Trophoblast cell (in vitro differentiated cells and primary cell): ENCODE measurements around the gene FGD3.

Experiments used
- DNase-seq, 2 donors: peaks; one replicate each; pipeline ENCODE4 v3.0.0-alpha.2; 2016
- H2AFZ ChIP-seq: 2 replicates; pipeline ENCODE4 v1.6.1; 2013; ENCODE audit warnings: low read length, moderate library complexity, mild to moderate bottlenecking; ENCODE audit not compliant: insufficient read depth, poor library complexity
- H2AK5ac ChIP-seq: 2 replicates; pipeline ENCODE4 v1.6.1; 2013; ENCODE audit warnings: mild to moderate bottlenecking, low read length
- H2BK120ac ChIP-seq: 2 replicates; pipeline ENCODE4 v1.6.1; 2013; ENCODE audit warnings: low read length, mild to moderate bottlenecking, moderate library complexity; ENCODE audit not compliant: insufficient read depth, poor library complexity
- H2BK12ac ChIP-seq: 2 replicates; pipeline ENCODE4 v1.6.1; 2013; ENCODE audit warnings: mild to moderate bottlenecking, low read length, moderate library complexity
- H2BK5ac ChIP-seq: 2 replicates; pipeline ENCODE4 v1.6.1; 2013; ENCODE audit warnings: low read length, low read depth, moderate library complexity, mild to moderate bottlenecking; ENCODE audit not compliant: poor library complexity
- H3K14ac ChIP-seq: 2 replicates; pipeline ENCODE4 v1.6.1; 2013; ENCODE audit warnings: mild to moderate bottlenecking, low read length
- H3K18ac ChIP-seq: 2 replicates; pipeline ENCODE4 v1.6.1; 2013; ENCODE audit warnings: mild to moderate bottlenecking, low read length
- H3K23ac ChIP-seq: 2 replicates; pipeline ENCODE4 v1.6.1; 2013; ENCODE audit warnings: low read length
- H3K27ac ChIP-seq: 2 replicates; pipeline ENCODE4 v1.5.1; 2013; ENCODE audit warnings: low read depth, mild to moderate bottlenecking, inconsistent platforms, low read length, moderate library complexity
- H3K27me3 ChIP-seq: 2 replicates; pipeline ENCODE4 v1.6.1; 2013; ENCODE audit warnings: inconsistent platforms, mild to moderate bottlenecking, low read length, moderate library complexity; ENCODE audit not compliant: insufficient read depth
- H3K36me3 ChIP-seq, 2 experiments: 1 replicate in 1 of 2; 2 replicates in 1 of 2; pipeline ENCODE4 v1.6.1; 2013; ENCODE audit warnings: low read length in 2 of 2, mild to moderate bottlenecking in 2 of 2, moderate library complexity in 1 of 2; ENCODE audit not compliant: insufficient read depth in 2 of 2, control insufficient read depth in 1 of 2
- H3K4ac ChIP-seq: 2 replicates; pipeline ENCODE4 v1.6.1; 2013; ENCODE audit warnings: low read depth, mild to moderate bottlenecking, low read length, moderate library complexity
- H3K4me1 ChIP-seq, 2 experiments: 1 replicate in 1 of 2; 2 replicates in 1 of 2; pipeline ENCODE4 v1.6.1; 2013; ENCODE audit warnings: low read length in 2 of 2, mild to moderate bottlenecking in 2 of 2, moderate library complexity in 1 of 2; ENCODE audit not compliant: insufficient read depth in 2 of 2, control insufficient read depth in 1 of 2
- H3K4me2 ChIP-seq: 2 replicates; pipeline ENCODE4 v1.6.1; 2013; ENCODE audit warnings: inconsistent platforms, mild to moderate bottlenecking, low read length, moderate library complexity
- H3K4me3 ChIP-seq: 2 replicates; pipeline ENCODE4 v1.5.1; 2013; ENCODE audit warnings: mild to moderate bottlenecking, low read depth, low read length, inconsistent platforms
- H3K79me1 ChIP-seq: one replicate; pipeline ENCODE4 v1.6.1; 2013; ENCODE audit warnings: low read length
- H3K79me2 ChIP-seq: 2 replicates; pipeline ENCODE4 v1.6.1; 2013; ENCODE audit warnings: low read length, mild to moderate bottlenecking; ENCODE audit not compliant: control insufficient read depth, insufficient read depth, poor library complexity
- H3K9ac ChIP-seq: 2 replicates; pipeline ENCODE4 v1.6.1; 2013; ENCODE audit warnings: mild to moderate bottlenecking, low read length
- H3K9me3 ChIP-seq: 2 replicates; pipeline ENCODE4 v1.6.1; 2013; ENCODE audit warnings: low read depth, mild to moderate bottlenecking, control low read depth, inconsistent platforms, low read length; ENCODE audit not compliant: insufficient read depth
- H4K12ac ChIP-seq: 2 replicates; pipeline ENCODE4 v1.6.1; 2013; ENCODE audit warnings: low read depth, mild to moderate bottlenecking, low read length, moderate library complexity
- H4K8ac ChIP-seq: 2 replicates; pipeline ENCODE4 v1.6.1; 2013; ENCODE audit warnings: low read depth, mild to moderate bottlenecking, low read length, moderate library complexity
- H4K91ac ChIP-seq: one replicate; pipeline ENCODE4 v1.6.1; 2013; ENCODE audit warnings: low read depth, mild to moderate bottlenecking, low read length, moderate library complexity
- WGBS: extraction: QIAGEN DNeasy Blood & Tissue Kit; methylation state at CpG from one replicate; pipeline ENCODE4 v1.1.7; 2013; ENCODE audit warnings: missing lambda C conversion rate; ENCODE audit not compliant: insufficient read length, insufficient coverage; ENCODE audit errors: extremely low coverage; 5-methylcytosine and 5-hydroxymethylcytosine counted together

The FGD3 gene

GRCh38 chr9:93049491-93049890, 102.2 kb downstream of the FGD3 start:
- Histone ChIP-seq H3K4me2 (no peak overlapping the region), H3K79me2 (no peaks in the 10 kb centered on the region), H4K91ac (no peak overlapping the region), H2AK5ac (no peak overlapping the region), H3K18ac (no peak overlapping the region), H2BK120ac (no peak overlapping the region), H3K14ac (no peak overlapping the region), H2AFZ (no peak overlapping the region), H3K4me1 (no peaks in the 10 kb centered on the region), H3K4ac (no peak overlapping the region), H3K36me3 (no peaks in the 10 kb centered on the region), H2BK5ac (no peak overlapping the region), H2BK12ac (no peak overlapping the region), H3K27ac (no peak overlapping the region), H3K9me3 (no peaks in the 10 kb centered on the region), H3K4me3 (no peak overlapping the region), H3K9ac (no peak overlapping the region), H3K27me3 (no peaks in the 10 kb centered on the region), H4K8ac (no peak overlapping the region), H4K12ac (no peak overlapping the region), H3K79me1 (no peaks in the 10 kb centered on the region), H3K23ac (no peak overlapping the region)
- no CpG with 5 or more reads among the region's 4 CpGs for WGBS
- DNase-seq = no peak

GRCh38 chr9:93050231-93050630, 102.9 kb downstream of the FGD3 start:
- Histone ChIP-seq H3K4me1 (no peaks in the 10 kb centered on the region), H3K4me2 (no peak overlapping the region), H3K9ac (peak overlapping the region; percentile 1), H2BK12ac (no peak overlapping the region), H3K4me3 (no peak overlapping the region), H2AK5ac (no peak overlapping the region), H3K27me3 (no peaks in the 10 kb centered on the region), H2BK120ac (no peak overlapping the region), H3K27ac (no peak overlapping the region), H4K91ac (no peak overlapping the region), H3K14ac (no peak overlapping the region), H3K18ac (no peak overlapping the region), H2AFZ (no peak overlapping the region), H3K23ac (no peak overlapping the region), H2BK5ac (no peak overlapping the region), H3K79me2 (no peaks in the 10 kb centered on the region), H4K12ac (no peak overlapping the region), H3K9me3 (no peaks in the 10 kb centered on the region), H3K79me1 (no peaks in the 10 kb centered on the region), H4K8ac (no peak overlapping the region), H3K4ac (no peak overlapping the region), H3K36me3 (no peaks in the 10 kb centered on the region)
- WGBS = no CpG with 5 or more reads among the region's 4 CpGs
- no peak for DNase-seq

- H3K79me2 ChIP-seq = no peaks in the 10 kb centered on the region
- no peak overlapping the region for H3K23ac ChIP-seq
- no peak overlapping the region for H3K27ac ChIP-seq
- no peak overlapping the region for H3K4ac ChIP-seq
- H2AFZ ChIP-seq = no peak overlapping the region
- H2BK12ac ChIP-seq = no peak overlapping the region
- no peak overlapping the region for H2AK5ac ChIP-seq
- no peaks in the 10 kb centered on the region for H3K27me3 ChIP-seq
- H4K12ac ChIP-seq = no peak overlapping the region
- H2BK5ac ChIP-seq = no peak overlapping the region
- H3K9ac ChIP-seq = no peak overlapping the region
- H3K4me2 ChIP-seq = no peak overlapping the region
- H4K91ac ChIP-seq = no peak overlapping the region
- H3K9me3 ChIP-seq = no peaks in the 10 kb centered on the region
- H3K79me1 ChIP-seq = no peaks in the 10 kb centered on the region
- H3K36me3 ChIP-seq = no peaks in the 10 kb centered on the region
- H3K18ac ChIP-seq = no peak overlapping the region
- no peak overlapping the region for H3K14ac ChIP-seq
- no peak for DNase-seq
- no peak overlapping the region for H3K4me3 ChIP-seq
- H3K4me1 ChIP-seq = no peaks in the 10 kb centered on the region
- no peak overlapping the region for H4K8ac ChIP-seq
- H2BK120ac ChIP-seq = no peak overlapping the region
- WGBS = no CpG with 5 or more reads among the region's 6 CpGs
Observed at GRCh38 chr9:93051680-93052089, 104.4 kb downstream of the FGD3 start.

- Histone ChIP-seq H2BK12ac (no peak overlapping the region), H4K8ac (no peak overlapping the region), H3K27ac (no peak overlapping the region), H3K9me3 (no peaks in the 10 kb centered on the region), H2AFZ (no peak overlapping the region), H3K79me2 (no peaks in the 10 kb centered on the region), H3K9ac (no peak overlapping the region), H2BK120ac (no peak overlapping the region), H3K14ac (no peak overlapping the region), H4K91ac (no peak overlapping the region), H3K4me3 (no peak overlapping the region), H3K79me1 (no peaks in the 10 kb centered on the region), H2AK5ac (no peak overlapping the region), H3K27me3 (no peaks in the 10 kb centered on the region), H3K4me1 (no peaks in the 10 kb centered on the region), H2BK5ac (no peak overlapping the region), H3K4me2 (no peak overlapping the region), H3K23ac (no peak overlapping the region), H3K18ac (no peak overlapping the region), H3K36me3 (no peaks in the 10 kb centered on the region), H3K4ac (no peak overlapping the region), H4K12ac (no peak overlapping the region)
- no peak for DNase-seq
- WGBS = no CpG with 5 or more reads among the region's 15 CpGs
Observed at GRCh38 chr9:93052791-93053540, 105.6 kb downstream of the FGD3 start.
